OCI-LY1 (cell line): ENCODE results near the gene MRM2.

Source experiments
- CTCF ChIP-seq: fragments of 200-600 bp; sonication (generic), shearing (Covaris generic); IDR thresholded peaks from 2 replicates; pipeline ENCODE4 v1.5.1; 2017; ENCODE audit warnings: mild to moderate bottlenecking, antibody characterized with exemption, low read length, moderate library complexity, mixed read lengths
- EZH2 ChIP-seq: fragments of 200-600 bp; sonication (generic), shearing (Covaris generic); IDR thresholded peaks from 2 replicates; pipeline ENCODE4 v1.8.0; 2017; ENCODE audit warnings: borderline replicate concordance, mixed run types, mild to moderate bottlenecking, antibody characterized with exemption, low read length, moderate library complexity, mixed read lengths

- TF ChIP-seq CTCF = no peak
- no peak for TF ChIP-seq EZH2
These were observed 31.3 kb downstream of the MRM2 start for GRCh38 chr7:2210551-2211258.
